Upper lobe of right lung (tissue), 1 donor: ENCODE results near the gene SP9. TPM values are rescaled to one million over a fixed set of nuclear protein-coding genes. Genes with fewer than 3 reads are reported as not detected.

ENCODE experiments used
- ATAC-seq: fragments of 200-7000 bp; cut with Tn5 transposase; one replicate; pipeline ENCODE4 v1.9.1; 2020; ENCODE audit warnings: mild to moderate bottlenecking, moderate library complexity
- DNase-seq: peaks from one replicate; pipeline ENCODE4 v3.0.0-alpha.2; 2020
- H3K27ac ChIP-seq: fragments of 200-600 bp; one replicate; pipeline ENCODE4 v1.8.0; 2022
- H3K27me3 ChIP-seq: fragments of 200-600 bp; one replicate; pipeline ENCODE4 v1.8.0; 2022; ENCODE audit warnings: mild to moderate bottlenecking
- H3K36me3 ChIP-seq: fragments of 200-600 bp; one replicate; pipeline ENCODE4 v1.8.0; 2022
- H3K4me1 ChIP-seq: fragments of 200-600 bp; one replicate; pipeline ENCODE4 v1.8.0; 2022
- H3K4me3 ChIP-seq: fragments of 200-600 bp; one replicate; pipeline ENCODE4 v1.8.0; 2022; ENCODE audit warnings: mild to moderate bottlenecking
- H3K9me3 ChIP-seq: fragments of 200-600 bp; one replicate; pipeline ENCODE4 v1.8.0; 2022
- CTCF ChIP-seq: fragments of 200-600 bp; IDR thresholded peaks from one replicate; pipeline ENCODE4 v1.8.0; 2022; ENCODE audit warnings: antibody characterized with exemption
- intact Hi-C: fragments of 100-400 bp; cut with DNase I; formaldehyde crosslinking; loops from one replicate; pipeline ENCODE4 v1.11.0; 2022
- total RNA-seq: library from RNA; stranded (reverse); fragmentation: NEBNext Ultra II Directional; extraction: Animal tissue kit (Norgen Biotek cat#: 25700); gene quantifications from one replicate; pipeline ENCODE4 v1.2.1, GENCODE V29; 2021
- donor health status: DM: no; HTN: yes; CAD: no; lungs with severe emphysema.

Gene SP9
- total RNA-seq, 1 donor from 2014 or later, result not detected

- Histone ChIP-seq H3K27ac (no peak overlapping the region), H3K9me3 (no peaks in the 10 kb centered on the region), H3K4me3 (no peak overlapping the region), H3K36me3 (no peaks in the 10 kb centered on the region), H3K4me1 (peaks cover 22% of the 10 kb centered on the region), H3K27me3 (peaks cover 81% of the 10 kb centered on the region)
- no peak for TF ChIP-seq CTCF
- DNase-seq (no peak), ATAC-seq (peak; percentile 8)
- intact Hi-C loops, result no loop called here
Observed at GRCh38 chr2:174341995-174342685, 7.4 kb downstream of the SP9 start.

GRCh38 chr2:174342686-174343342 lies 8.1 kb downstream of the SP9 start:
- Histone ChIP-seq H3K27ac (no peak overlapping the region), H3K36me3 (peaks cover 2% of the 10 kb centered on the region), H3K9me3 (no peaks in the 10 kb centered on the region), H3K4me3 (no peak overlapping the region), H3K4me1 (peaks cover 22% of the 10 kb centered on the region), H3K27me3 (peaks cover 74% of the 10 kb centered on the region)
- ATAC-seq, result no peak
- no peak for TF ChIP-seq CTCF
- no peak for DNase-seq
- intact Hi-C loops, result no loop called here

- no peak for DNase-seq
- H3K4me1 ChIP-seq, result peaks cover 22% of the 10 kb centered on the region
Observed at GRCh38 chr2:174343343-174343622, 8.5 kb downstream of the SP9 start.

GRCh38 chr2:174343623-174344455 lies 9.1 kb downstream of the SP9 start:
- no peak for TF ChIP-seq CTCF
- H3K27ac ChIP-seq, result no peak overlapping the region

More at GRCh38 chr2:174343343-174343622, 8.5 kb downstream of the SP9 start:
- no peak for ATAC-seq
- intact Hi-C loops, result no loop called here
- Histone ChIP-seq H3K9me3 (no peaks in the 10 kb centered on the region), H3K36me3 (peaks cover 7% of the 10 kb centered on the region), H3K27ac (no peak overlapping the region), H3K27me3 (peaks cover 70% of the 10 kb centered on the region), H3K4me3 (no peak overlapping the region)
- TF ChIP-seq CTCF, result no peak

GRCh38 chr2:174344716-174345461 lies 10.1 kb downstream of the SP9 start:
- DNase-seq, result no peak
- TF ChIP-seq CTCF, result peak; percentile 33
- intact Hi-C loops, result no loop called here
- peaks cover 20% of the 10 kb centered on the region for H3K4me1 ChIP-seq
- peaks cover 54% of the 10 kb centered on the region for H3K27me3 ChIP-seq
- peaks cover 17% of the 10 kb centered on the region for H3K36me3 ChIP-seq
- H3K27ac ChIP-seq, result no peak overlapping the region
- H3K4me3 ChIP-seq, result no peak overlapping the region
- no peak for ATAC-seq
- H3K9me3 ChIP-seq, result no peaks in the 10 kb centered on the region

More at GRCh38 chr2:174343623-174344455, 9.1 kb downstream of the SP9 start:
- H3K36me3 ChIP-seq, result peaks cover 12% of the 10 kb centered on the region
- peaks cover 22% of the 10 kb centered on the region for H3K4me1 ChIP-seq
- peaks cover 64% of the 10 kb centered on the region for H3K27me3 ChIP-seq
- no peak overlapping the region for H3K4me3 ChIP-seq
- DNase-seq (no peak), ATAC-seq (no peak)
- intact Hi-C loops, result no loop called here
- no peaks in the 10 kb centered on the region for H3K9me3 ChIP-seq
